ENCODE measurements around the gene AKT2.

The AKT2 gene

GRCh38 chr19:40247735-40248262, 37.3 kb downstream of the AKT2 start:
- no peak for DNase-seq (ENCODE audit: low read depth in 2 of 2)
- no peak overlapping the region for H3K4me3 ChIP-seq (replicated peaks in 1 of 2; ENCODE audit: low read depth in 2 of 2, low read length in 2 of 2)
- no peak for TF ChIP-seq CTCF (IDR thresholded peaks at IDR 0.05; ENCODE audit: low read depth, low read length)

DNA sequence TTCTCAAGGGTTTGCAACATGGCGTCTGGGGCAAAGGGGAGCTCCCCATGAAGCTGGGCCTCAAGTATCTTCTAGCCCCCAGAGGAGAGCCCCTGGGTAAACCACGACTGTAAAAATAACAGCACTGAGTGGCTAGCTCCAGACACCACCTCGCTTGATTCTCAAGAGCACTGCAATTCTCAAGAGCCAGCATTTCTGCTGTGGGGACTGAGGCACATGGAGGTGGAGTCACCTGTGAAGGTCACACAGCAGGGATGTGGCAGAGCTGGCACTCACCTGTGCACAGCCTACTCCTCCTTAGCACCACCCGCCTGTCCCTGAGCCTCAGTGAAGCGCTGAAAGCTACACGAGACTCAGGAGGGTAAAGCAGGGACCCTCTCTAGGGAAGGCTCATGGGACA, 38.0 kb downstream of the AKT2 start:
- DNase-seq (ENCODE audit: low read depth in 2 of 2): no peak
- H3K4me3 ChIP-seq (replicated peaks in 1 of 2; ENCODE audit: low read depth in 2 of 2, low read length in 2 of 2): no peak overlapping the region
- TF ChIP-seq CTCF (IDR thresholded peaks at IDR 0.05; ENCODE audit: low read depth, low read length): no peak

DNA sequence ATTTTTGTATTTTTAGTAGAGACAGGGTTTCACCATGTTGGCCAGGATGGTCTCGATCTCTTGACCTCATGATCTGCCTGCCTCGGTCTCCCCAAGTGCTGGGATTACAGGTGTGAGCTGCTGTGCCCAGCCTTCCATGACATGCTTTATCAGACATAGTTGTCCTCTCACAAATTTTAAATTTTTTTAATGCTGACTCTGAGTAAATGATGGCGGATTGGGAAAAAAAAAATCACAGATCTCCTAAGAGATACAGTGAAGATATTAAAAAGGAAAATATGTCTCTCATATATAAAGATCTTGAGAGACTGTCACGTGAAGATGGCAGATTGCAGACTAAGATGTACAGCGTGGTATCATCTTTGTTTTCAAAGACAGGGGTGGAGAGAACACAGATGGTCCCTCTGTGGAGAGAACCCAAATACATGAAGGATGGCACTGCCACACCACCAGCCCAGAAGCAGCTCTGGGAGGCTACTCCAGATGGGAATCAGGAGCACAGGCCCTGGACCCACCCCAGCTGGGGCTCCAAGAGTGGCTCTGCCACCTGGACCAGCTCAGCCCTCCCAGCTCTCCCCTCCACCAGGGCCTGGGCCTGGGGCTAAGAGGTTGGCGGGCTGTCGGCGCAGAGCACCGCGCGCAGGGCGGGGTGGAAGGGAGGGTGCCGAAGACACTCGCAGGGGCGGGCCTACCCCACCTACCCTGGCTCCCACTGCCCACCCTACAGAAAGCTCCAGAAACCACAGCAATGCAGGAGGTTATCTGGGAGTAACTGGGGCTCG, 38.7 kb downstream of the AKT2 start:
- no peak for TF ChIP-seq CTCF (IDR thresholded peaks at IDR 0.05; ENCODE audit: low read depth, low read length)
- DNase-seq (ENCODE audit: low read depth in 2 of 2): no peak

DNA sequence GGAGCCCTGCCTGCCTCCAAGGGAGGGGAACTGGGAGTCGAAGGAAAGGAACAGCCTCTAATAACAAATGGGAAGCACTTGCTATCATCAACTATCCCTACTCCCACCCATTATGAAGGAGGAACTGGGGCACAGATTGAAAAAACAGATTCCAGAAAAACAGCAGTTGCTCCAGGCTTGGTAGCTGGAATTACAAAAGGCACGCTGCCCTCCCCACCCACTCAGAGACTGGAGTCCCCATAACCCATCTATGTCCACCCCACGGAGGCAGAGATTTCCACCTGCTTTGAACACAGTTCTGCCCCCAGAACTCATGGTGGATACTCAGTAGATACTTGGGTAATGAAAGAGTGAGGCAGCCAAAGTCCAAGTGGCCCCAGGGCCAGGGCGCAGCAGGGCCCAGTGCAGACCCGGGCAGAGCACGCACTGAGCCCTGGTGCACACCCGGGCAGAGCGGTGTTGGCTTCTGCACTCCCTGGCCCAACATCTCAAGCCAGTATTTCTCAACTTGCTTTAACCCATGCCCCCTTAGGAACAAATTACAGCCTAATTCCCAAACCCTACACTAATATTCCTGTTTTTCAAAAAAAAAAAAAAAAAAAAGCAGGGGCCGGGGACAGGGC, 39.5 kb downstream of the AKT2 start:
- H3K4me3 ChIP-seq (replicated peaks in 1 of 2; ENCODE audit: low read depth in 2 of 2, low read length in 2 of 2): no peak overlapping the region
- no peak for DNase-seq (ENCODE audit: low read depth in 2 of 2)
- TF ChIP-seq CTCF (IDR thresholded peaks at IDR 0.05; ENCODE audit: low read depth, low read length): no peak

More for the DNA sequence above, 38.7 kb downstream of the AKT2 start:
- no peak overlapping the region for H3K4me3 ChIP-seq (replicated peaks in 1 of 2; ENCODE audit: low read depth in 2 of 2, low read length in 2 of 2)

DNA sequence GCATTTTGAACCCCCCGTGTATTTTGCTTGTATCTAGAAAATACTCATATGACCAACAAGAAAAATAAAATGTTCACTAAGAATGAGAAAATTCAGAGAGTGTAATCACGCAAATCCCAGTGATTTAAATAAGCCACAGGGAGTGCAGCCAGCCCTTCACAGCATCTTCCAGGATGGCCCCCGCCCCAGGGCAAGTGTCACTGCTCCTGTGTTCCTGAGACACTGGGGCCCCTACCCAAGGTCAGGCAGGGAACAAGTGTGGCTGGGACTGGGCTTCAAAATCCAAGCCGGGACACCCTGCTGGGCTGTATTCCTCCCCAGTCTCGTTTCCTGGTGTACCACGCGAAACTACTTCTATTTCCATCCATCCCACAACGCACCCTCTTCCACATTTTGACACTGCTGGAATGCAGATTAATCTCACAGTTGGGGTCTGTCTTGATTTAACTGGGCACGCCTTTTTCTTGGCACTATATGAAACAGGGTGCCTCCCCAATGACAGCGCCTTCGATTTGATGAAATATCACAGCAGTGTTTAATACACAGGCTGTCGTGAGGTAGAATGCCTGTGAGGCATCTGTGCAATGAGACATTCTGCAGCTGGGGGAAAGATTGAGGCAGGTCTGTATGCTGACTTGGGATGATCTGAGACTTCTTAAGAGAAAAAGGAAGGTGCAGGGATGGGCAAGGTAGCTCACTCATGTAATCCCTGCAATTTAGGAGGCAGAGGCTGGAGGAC, 40.4 kb downstream of the AKT2 start:
- TF ChIP-seq CTCF (IDR thresholded peaks at IDR 0.05; ENCODE audit: low read depth, low read length): no peak
- no peak overlapping the region for H3K4me3 ChIP-seq (replicated peaks in 1 of 2; ENCODE audit: low read depth in 2 of 2, low read length in 2 of 2)
- DNase-seq (ENCODE audit: low read depth in 2 of 2): no peak

DNA sequence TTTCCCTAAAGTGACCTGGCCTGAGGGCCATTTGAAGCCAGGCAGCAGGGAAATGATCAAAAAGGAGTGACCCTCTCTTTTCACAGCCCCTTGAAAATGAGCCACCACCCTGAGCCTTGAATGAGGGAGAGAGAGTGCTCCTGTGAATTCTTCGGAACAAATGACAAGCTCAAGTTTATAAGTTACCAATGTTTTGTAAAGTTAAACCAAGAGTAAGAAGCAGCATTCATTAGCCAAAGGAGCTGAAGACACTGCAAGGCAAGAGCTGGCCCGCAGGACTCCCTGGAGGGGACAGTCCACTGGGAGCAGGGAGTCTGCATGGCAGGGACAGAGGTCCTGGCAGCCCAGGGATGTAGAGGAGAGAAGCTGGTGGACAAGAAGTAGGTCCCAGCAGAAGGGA, 42.0 kb downstream of the AKT2 start:
- no peak for TF ChIP-seq CTCF (IDR thresholded peaks at IDR 0.05; ENCODE audit: low read depth, low read length)
- no peak for DNase-seq (ENCODE audit: low read depth in 2 of 2)
- no peak overlapping the region for H3K4me3 ChIP-seq (replicated peaks in 1 of 2; ENCODE audit: low read depth in 2 of 2, low read length in 2 of 2)
